IPS-NIHi7 (cell line): ENCODE measurements around the gene MCF2L2.

Experiments
- DNase-seq: peaks from one replicate; pipeline ENCODE4 v3.0.0; 2012; ENCODE audit warnings: mixed read lengths; ENCODE audit errors: extremely low spot score

Gene MCF2L2

DNA sequence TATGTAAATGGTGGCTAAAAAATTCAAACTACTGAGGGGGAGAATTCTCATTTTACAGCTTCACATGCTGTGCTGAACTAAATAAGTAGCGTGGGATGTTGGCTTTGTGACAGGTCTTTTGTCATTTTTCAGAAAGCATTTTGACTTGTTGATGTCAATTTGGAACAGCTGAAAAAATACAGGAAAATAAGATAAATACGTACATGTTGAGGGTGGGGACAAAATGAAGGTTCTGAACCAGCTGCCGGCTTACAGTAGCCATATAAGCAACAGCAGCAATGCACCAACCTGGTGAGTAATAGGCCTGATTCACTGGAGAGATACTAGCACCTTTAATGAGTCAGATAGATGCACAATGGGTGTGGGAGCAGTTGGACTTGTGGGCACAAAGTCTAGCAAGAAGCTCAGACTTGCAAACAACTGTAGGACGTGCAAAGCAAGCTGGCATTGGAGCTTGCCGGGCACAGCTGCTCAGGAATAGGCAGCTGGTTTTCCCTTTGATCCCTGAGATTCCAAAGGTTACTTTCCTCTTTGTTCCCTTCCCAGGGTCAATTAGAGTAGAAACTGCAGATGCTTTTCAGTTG lies 162.5 kb downstream of the MCF2L2 start:
- no peak for DNase-seq

DNA sequence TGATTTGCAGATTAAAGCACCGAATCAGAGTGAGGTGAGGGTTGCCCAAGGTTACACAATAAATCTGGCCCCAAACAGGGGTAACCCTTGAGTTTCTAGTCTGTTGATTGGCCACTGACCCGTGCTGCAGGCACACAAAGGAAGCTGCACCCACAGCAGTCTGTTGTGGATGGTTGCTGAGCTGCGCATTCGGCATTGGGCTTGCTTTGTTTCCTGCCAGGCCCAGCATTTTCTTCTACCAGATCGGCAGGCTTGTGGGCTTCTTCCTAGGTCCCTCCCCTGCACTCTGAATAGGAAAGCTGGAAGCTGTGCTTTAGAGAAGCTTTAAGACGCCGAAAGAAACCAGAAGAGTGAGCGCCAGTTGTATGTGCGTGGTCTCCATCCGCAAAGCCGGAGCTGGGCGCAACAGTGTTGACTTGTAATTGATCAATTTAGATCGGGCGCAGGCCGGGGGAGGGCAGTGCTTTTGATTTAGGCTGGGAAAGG lies 163.2 kb downstream of the MCF2L2 start:
- DNase-seq = peak; percentile 67

DNA sequence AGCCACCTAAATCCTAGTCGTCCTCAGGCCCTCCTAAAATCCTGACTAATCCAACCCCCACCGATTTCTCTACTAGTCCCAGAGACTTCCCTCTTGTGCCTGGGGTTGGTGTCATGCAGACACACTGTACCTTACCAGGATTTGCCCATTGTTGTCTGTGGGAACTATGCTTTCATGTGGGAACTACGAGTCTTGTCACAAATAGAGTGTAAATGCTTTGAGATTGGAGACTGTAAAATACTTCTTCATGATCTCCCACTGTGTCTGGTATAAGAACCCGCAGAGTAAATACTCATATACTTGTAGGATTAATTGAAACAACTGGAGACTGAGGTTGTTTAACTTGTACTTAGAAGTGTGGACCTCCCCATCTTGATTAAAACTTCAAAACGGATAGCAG lies 164.2 kb downstream of the MCF2L2 start:
- DNase-seq = no peak

DNA sequence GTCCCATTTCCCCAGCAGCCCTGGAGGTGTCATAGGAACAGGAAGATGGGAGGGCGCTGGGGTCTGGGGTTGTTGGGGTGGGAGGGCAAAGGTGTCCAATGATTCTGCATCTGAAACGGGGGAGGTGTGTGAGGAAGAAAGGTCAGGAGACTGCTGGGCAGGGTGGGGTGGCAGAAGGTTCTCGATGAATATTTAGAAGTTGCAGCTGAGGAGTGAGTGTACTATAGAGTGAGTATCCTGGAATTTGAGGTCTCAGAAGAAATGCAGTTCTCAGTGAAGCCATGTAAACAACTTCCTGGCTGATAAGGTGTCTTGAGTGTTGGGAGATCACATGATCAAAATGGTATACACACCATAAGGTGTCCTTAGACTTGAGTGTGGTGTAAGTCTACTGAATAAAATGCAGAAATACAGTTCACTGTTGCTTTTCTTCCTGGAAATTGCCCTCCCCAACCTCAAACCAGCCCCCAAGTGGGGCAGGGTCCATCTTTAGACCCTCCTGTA lies 165.5 kb downstream of the MCF2L2 start:
- DNase-seq = no peak

DNA sequence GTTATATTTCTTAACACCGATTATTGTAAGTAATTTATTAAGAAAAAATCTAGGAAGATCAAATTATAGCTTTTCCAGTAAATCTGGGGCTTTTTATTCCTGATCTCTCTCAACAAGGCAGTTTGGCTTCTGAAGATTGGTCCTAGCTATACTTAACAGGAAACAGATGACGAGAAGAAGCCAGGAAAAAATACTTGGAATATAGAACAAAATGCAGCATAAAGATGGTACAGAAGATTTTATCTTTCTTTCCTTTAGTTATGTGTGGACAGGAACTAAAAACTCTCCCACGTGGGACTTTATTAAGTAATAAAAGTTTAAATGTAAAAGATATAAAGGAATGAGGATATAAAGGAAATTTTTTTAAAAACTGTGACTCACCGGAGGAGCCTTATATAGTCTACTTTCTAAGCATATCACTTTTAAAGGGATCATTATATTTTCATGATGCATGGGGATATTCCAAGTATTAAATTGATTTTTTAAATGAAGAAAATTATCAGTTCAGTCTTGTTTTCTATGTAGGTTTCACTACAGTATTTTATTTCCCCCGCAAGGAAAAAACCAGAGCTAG lies 167.2 kb downstream of the MCF2L2 start:
- DNase-seq = no peak

DNA sequence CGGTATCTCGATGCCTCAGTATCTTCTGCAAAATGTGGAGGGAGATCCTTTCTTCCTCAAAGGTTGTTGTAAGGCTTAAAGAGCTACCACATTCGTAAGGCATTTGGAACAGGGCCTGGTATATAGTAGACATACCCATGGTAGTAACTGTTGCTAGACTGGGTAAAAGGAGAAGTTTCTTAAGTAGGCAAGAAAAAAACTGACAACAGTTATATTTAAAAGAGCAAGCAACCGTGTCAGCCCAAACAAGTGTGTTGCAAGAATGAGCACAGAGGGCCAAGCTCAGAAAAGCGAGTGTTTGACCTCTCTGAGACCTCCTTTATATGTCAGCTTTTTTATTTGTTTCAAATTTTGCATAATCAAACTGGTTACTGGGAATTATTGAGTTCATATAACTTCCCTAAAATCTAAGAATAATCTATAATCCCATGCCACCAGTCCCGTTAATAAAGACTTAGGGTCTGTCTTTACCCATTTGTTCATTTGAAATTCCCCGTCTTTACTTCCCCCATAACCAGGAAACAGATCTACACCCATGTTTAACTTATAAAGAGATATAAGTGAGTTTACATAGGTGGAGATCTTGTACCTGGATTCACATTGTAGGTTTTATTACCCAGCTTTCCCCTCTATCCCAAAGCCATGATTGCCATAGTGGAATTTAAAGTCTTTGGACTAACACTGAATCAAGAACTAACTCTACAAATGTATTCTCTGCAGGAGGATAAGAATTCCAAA lies 168.1 kb downstream of the MCF2L2 start:
- no peak for DNase-seq

DNA sequence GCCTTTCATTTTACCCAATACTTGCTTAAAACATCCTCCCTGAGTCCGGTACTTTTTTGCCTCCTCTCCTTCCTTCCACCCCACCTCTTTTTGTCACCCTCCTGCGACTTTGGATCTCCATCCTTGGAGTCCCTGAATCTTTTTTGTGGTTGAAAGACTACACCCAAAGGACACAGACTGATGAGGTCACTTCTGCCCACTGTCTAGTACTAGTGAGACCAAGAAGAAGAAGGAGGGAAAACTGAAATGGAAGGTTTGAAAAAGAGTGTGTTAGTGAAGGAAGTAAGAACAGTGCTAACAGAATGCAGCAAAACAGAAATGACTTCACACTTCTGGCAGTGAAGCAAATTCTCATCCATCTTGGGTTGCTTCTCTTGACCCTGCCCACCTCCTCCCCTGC lies 168.8 kb downstream of the MCF2L2 start:
- DNase-seq = no peak

DNA sequence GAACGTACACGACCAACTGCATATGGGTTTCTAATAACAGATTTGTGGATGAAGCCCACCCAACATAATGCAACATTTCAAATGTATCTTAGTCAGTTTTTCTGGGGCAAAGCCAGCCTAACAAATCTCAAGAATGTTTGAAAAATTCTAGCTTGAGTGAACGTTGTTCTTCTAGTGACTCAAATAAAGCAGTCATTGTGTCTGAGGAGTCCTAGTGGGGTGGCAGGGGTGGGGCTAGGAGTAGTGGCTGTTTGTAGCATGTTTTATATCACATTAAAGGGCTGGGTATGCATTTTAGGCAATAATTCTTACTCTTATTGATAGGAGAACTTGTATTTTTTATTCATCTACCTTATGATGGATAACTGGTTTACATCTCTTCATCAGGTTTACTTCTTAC lies 169.3 kb downstream of the MCF2L2 start:
- DNase-seq = no peak

DNA sequence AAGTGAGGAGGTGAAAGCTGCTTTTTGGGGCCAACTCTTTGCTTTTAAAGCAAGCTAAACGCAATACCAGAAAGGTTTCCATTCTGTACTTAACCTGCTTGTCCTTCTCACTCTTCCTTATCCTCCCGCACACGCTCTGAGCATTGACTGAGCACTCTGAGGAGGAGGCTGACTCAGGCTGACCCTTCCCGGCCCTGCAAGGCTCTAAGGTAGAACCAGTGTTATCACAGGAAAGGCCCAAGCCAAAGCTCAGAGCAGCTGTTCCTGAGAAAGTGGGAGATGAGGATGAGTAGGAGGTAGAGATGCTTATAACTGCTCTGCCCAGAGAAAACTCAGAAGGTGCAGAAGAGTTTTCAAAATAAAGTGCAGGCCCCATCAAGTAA lies 173.1 kb downstream of the MCF2L2 start:
- DNase-seq = no peak

DNA sequence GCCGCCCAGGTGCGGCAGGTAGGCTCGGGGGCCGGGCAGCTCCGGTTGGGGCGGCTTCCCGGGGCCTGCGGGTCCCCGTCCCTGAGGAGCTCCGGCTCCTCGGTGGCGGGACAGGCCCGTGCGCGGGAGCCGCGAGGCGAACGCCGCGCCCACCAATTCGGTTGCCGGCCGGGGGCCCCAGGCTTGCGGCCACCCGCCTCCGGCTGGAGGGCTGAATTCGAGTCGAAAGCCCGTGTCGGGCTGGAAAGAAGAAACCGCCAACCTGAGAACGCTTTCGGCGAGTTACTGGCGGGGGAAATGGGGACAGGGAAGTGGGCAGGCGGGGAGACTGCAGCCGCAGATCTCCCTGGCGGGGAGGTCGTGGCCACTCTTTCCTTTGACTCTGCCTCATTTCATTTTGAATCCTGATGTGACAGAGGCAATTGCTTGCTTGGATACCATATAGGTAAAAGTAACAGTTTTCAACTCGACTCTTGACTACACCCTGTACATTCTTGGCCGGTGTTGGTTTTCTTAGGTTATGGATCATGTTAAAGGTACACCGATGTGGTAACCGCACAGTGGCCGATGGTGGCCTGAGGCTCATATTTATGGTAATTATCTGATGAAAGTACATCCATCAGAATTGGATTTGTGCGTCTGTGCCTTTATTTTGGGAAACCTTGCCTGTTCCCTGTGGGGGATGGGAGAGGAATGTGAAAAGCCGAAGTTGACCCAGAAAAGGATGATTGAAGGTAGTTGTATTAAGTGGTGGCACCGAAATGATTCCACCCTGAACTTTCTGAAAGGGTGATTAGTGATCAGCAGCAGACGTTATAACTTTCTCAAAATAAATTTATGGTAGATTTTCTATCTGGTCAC lies 173.7 kb downstream of the MCF2L2 start:
- no peak for DNase-seq

DNA sequence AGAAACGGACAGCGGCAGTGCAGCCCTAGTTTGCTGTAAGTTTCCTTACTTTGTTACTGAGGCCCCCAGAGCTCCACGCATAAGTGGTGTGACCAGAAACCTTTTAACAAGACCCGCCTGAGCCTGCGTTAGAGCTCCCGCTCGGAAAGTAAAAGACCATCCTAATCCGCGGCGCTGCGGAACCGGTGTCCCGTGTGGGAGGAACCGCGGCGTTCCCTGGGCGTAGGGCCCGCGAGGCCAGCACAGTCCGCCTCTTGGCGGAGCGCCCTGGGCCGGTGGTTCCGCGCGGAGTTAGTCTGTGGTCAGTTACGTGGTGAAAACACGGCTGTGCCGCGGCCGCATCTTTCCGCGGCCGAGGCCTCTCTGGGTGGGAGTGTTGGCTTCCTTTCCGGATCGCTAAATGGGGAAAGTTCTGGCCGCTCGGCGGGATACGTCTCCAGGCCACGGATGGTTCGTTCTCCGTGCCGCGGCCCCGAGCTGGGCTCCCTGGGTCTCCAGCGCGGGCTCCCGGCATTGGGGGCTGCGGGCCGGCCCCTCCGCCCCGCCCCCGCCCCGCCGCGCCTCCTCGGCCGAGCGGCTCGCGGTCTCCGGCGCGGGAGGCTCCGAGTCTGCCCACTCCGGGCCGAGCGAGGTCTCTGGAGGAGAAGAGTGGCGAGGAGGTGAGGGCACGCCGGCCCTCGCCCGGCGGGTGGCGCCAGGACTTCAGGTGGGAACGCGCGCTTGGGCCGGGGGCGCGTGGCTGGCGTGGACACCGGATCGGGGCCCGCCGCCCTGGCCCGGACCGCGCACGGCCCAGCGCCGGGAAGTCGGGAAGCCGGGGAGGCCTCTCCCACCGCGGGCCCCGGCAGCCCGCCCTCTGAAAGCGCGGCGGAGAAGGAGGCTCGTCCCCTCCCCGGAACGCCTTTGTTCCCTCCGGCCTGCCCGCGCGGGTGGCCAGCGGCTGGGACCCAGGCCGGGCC lies 174.6 kb downstream of the MCF2L2 start:
- peak; percentile 37 for DNase-seq

DNA sequence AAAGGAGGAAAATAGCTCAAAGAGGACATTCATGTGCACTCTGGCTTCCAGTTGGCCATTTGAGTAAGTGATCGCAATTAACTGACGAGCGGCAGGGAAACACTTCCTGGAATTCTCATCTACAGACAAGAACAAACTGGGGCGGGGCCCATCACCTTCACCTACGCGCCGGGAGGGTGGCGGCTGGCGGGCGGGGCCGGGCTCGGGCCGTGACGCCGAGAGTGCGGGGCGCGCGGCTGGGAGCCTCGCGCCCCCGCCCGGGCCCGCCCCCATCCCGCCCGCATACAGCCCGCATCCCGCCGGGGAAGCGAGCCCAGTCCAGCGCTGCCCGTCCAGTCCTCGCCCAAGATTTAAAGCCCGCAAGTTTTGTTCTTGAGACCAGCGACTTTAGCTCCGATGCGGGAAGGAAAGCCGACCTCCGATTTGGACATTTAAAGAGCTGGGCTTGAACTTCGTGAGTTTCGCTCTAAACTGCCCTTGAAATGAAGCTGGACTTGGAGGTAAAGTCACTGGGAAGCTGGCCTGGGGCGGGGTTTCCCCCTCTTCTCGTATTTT lies 175.4 kb downstream of the MCF2L2 start, which contains the start of gene B3GNT5:
TSS of gene B3GNT5 (plus strand) at position 281 of the 555 bp plus-strand sequence. CDS start 16,546 bp downstream, outside the sequence.
- DNase-seq = peak; percentile 41

DNA sequence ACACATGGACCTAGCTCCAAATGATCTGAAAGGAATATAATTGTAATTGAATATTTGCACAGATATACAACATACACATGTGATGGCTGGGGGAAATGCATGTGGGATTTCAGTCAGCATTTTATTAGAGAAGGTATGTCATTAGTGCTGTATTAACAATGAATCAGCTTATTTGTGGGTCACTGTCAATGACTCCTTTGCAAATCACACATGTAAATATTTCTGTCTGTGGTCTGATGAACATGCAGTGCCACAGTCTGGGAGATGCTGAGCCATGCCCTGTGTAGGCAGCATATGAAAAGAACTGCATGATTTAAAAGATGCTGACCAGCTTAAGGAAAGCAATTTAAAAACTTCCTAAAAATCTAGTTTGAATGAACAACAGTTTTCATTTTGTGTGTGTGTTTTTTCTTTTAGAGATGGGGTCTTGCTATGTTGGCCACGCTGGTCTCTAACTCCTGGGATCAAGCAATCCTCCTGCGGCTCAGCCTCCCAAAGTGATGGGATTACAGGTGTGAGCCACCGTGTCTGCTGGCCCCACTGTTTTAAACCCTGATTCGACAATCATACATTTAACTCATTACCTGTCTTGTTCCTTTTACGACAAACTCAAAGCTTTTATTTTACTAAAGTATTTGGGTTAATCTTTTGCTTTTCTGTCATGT lies 176.2 kb downstream of the MCF2L2 start:
- no peak for DNase-seq

DNA sequence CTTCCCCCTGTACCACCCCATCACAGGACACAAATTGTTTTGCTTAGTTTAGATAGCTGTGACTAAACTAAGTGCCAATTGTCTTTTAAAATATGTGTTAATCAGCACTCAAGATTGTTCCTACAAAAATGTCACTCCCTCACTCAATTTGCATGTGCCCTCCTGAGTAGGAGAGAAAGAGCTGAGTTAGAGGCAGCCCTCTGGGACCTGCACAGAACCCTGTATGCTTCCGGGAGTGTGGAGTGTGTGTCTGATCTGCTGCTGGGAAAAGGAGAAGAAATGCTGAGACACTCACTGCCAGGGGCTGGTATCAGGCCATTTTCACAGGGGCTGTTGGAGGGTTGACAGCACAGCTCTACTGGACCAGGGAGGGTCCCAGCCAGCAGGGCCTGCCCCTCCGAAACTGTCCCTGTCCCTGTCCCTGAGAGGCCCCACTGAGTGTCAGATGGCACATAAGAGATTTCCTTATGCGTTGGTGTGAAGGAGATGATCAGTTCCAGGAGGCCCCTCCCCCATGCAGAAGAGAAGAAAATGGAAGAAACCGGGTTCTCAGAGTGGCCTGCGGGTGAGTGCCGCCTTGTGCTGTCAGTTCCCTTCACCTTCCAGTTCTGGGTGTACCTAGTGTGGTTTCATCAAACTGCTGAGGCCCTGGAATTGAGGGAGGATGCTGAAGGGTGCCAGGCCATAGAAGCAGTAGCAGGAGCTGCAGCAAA lies 179.3 kb downstream of the MCF2L2 start:
- DNase-seq = no peak

DNA sequence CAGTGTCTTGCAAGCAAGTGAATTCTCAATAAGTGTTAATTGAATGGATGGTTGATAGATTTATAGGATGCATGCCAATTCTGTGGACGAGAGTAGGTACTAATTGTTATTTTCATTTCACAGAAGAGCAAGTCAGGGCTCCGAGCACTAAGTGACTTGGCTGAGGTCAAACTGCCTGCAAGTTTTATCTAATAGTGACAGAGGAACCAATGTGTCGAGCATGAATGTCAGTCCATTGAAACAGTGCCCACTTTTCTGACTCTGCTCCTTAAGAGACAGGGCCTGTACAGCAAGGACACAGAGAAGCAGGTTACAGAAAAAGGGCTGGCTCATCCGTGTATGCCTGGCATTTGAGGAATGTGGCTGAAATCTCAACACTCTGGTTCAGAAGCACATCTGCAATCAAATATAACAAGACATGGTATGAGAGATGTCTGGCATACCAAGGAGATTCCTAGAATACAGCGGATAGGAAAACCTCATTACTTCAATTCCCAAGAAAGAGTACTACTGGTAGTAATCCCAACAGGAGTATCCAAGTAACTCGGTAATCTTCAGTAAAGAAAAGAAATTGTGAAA lies 181.3 kb downstream of the MCF2L2 start:
- DNase-seq = no peak

DNA sequence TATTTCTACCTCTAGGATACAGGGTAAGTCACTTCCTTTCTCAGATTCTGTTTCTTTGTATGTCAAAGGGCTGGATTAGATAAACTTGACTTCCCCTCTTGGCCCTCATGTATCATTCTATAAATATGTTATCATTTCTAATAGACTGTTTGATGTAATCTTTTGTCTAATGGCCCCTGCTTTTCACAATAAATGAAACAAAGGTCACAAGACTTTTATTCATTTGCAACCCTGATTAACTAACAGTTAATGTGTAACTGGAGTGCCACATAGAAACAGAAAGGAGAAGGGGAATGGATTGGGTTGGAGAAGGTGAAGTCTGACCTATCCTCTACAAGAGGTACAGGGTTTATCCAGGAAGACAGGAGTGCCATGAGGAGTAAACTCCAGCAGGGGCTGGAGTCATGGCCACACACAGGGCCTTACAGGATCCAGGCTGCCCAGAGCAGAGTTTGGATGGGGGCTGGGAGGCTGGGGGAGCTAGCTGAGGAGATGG lies 183.4 kb downstream of the MCF2L2 start:
- DNase-seq = no peak

DNA sequence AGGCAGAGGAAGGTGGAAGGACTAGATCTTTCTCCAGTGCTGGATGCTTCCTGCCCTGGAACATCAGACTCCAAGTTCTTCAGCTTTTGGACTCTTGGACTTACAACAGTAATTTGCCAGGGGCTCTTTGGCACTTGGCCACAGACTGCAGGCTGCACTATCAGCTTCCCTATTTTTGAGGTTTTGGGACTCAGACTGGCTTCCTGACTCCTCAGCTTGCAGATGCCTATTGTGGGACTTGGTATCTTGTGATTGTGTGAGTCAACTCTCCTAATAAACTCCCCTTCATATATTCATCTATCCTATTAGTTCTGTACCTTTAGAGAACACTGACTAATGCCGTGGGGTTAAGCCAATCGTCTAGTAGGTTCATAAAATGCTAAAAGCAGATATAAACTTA lies 184.2 kb downstream of the MCF2L2 start:
- DNase-seq = no peak

DNA sequence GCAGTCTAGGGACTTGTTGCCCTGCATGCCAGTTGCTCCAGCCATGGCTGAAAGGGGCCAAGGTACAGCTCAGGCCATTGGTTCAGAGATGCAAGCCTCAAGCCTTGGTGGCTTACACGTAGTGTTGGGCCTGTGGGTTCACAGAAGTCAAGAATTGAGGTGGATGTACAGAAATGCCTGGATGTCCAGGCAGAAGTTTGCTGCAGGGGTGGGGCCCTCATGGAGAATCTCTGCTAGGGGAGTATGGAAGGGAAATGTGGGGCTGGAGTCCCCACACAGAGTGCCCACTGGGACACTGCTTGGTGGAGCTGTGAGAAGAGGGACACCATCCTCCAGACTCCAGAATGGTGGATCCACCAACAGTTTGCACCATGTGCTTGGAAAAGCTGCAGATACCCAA lies 186.0 kb downstream of the MCF2L2 start:
- no peak for DNase-seq

DNA sequence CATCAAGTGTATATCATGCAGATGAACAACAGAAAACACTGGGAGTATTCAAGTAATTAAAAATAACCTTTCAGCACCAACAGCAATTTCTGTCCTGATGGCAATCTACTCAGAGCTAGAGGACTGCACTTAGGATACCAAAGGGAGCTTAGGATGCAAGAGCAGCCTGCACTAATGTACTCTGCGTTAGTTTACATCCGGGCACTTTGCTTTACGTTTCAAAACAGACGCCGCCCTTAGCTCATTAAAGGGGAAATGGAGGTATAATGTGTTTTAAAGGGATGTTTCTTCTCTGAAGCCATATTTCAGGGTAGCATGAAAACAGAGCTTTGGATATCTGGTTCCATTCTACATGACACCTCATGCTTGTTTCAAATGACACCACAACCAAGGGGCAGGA lies 189.4 kb downstream of the MCF2L2 start:
- no peak for DNase-seq
